ENCODE results near the gene DLG2.

DNA sequence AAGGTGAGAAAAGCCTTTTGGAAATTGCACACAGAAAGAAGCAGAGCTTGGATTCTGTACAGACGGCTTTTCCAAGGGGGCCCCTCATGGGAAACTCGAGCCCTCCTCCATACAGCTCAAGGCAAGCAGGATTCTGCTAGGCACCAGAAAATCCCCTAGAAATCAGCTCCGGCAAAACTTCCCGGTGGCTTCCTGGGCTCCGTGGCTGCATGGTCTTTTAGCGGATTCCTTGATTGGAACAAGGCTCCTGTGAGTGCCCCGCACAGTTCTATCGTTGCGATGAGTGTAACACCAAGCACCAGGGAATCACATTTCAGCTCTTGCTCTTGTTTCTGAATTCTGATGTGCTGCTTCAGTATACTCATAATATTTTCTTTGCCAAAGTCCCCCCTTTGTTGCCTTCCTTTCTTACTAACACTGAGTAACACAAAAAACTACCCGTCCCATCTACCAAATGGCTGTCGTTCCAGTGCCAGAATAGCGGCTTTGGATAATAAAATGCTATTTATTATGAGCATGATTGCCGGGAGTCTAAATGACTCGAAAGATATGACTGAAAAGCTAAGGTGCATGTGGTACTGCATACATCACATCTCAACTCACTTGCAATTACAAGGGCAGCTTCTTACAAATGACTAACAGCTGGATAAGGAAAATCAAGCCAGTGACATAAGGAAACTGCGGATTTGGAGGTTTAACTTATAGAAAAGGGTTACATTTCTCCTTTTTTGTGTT, 494.1 kb downstream of the DLG2 start:
- no peak for TF ChIP-seq POLR2A (IDR thresholded peaks at IDR 0.05)
- TF ChIP-seq, protein P1, sequence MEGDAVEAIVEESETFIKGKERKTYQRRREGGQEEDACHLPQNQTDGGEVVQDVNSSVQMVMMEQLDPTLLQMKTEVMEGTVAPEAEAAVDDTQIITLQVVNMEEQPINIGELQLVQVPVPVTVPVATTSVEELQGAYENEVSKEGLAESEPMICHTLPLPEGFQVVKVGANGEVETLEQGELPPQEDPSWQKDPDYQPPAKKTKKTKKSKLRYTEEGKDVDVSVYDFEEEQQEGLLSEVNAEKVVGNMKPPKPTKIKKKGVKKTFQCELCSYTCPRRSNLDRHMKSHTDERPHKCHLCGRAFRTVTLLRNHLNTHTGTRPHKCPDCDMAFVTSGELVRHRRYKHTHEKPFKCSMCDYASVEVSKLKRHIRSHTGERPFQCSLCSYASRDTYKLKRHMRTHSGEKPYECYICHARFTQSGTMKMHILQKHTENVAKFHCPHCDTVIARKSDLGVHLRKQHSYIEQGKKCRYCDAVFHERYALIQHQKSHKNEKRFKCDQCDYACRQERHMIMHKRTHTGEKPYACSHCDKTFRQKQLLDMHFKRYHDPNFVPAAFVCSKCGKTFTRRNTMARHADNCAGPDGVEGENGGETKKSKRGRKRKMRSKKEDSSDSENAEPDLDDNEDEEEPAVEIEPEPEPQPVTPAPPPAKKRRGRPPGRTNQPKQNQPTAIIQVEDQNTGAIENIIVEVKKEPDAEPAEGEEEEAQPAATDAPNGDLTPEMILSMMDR (IDR thresholded peaks at IDR 0.05 in 4 of 5, conservative IDR thresholded peaks at IDR 0.05 in 1 of 5) = no peak
